Hepatocyte (in vitro differentiated cells): Measurements from ENCODE around the gene SPATA2L. TPM values are rescaled to one million over a fixed set of nuclear protein-coding genes. Genes with fewer than 3 reads are reported as not detected.
A peak's percentile ranks its signal among the peaks of the same experiment; 100 is the strongest.

Source experiments
- DNase-seq: peaks from one replicate; pipeline ENCODE4 v3.0.0-alpha.2; 2016; ENCODE audit warnings: low spot score
- H2AFZ ChIP-seq: fragments of 200-600 bp; sonication (generic); 2 replicates; pipeline ENCODE4 v1.6.0; 2016; ENCODE audit warnings: antibody characterized with exemption, mild to moderate bottlenecking
- H3K27ac ChIP-seq: fragments of 200-600 bp; sonication (generic); 2 replicates; pipeline ENCODE4 v1.5.1; 2016; ENCODE audit warnings: mild to moderate bottlenecking
- H3K27me3 ChIP-seq: fragments of 200-600 bp; sonication (generic); 2 replicates; pipeline ENCODE4 v1.6.1; 2016
- H3K36me3 ChIP-seq: fragments of 200-600 bp; sonication (generic); replicated peaks from 2 replicates; pipeline ENCODE4 v1.5.1; 2016; ENCODE audit warnings: low read depth; ENCODE audit not compliant: insufficient read depth
- H3K4me1 ChIP-seq: fragments of 200-600 bp; sonication (generic); 2 replicates; pipeline ENCODE4 v1.5.1; 2016; ENCODE audit warnings: mild to moderate bottlenecking, moderate library complexity; ENCODE audit not compliant: insufficient read depth
- H3K4me2 ChIP-seq: fragments of 200-600 bp; sonication (generic); 2 replicates; pipeline ENCODE4 v1.6.0; 2016
- H3K4me3 ChIP-seq: fragments of 200-600 bp; sonication (generic); 2 replicates; pipeline ENCODE4 v1.5.1; 2016; ENCODE audit warnings: mild to moderate bottlenecking
- H3K79me2 ChIP-seq: fragments of 200-600 bp; sonication (generic); 2 replicates; pipeline ENCODE4 v1.6.0; 2017; ENCODE audit warnings: mild to moderate bottlenecking
- H3K9me2 ChIP-seq: fragments of 200-600 bp; sonication (generic); replicated peaks from 2 replicates; pipeline ENCODE4 v1.6.0; 2017; ENCODE audit warnings: mild to moderate bottlenecking; ENCODE audit not compliant: insufficient read depth
- H3K9me3 ChIP-seq: fragments of 200-600 bp; sonication (generic); 2 replicates; pipeline ENCODE4 v1.5.1; 2016; ENCODE audit warnings: low read depth, mild to moderate bottlenecking
- H4K20me1 ChIP-seq: fragments of 200-600 bp; sonication (generic); 2 replicates; pipeline ENCODE4 v1.6.0; 2016; ENCODE audit warnings: mild to moderate bottlenecking; ENCODE audit not compliant: insufficient read depth, poor library complexity, severe bottlenecking
- EZH2 ChIP-seq: fragments of 200-600 bp; sonication (generic); IDR thresholded peaks from 2 replicates; pipeline ENCODE4 v1.6.1; 2016; ENCODE audit warnings: antibody characterized with exemption, mild to moderate bottlenecking, borderline replicate concordance
- EZH2phosphoT487 ChIP-seq: fragments of 200-600 bp; sonication (generic); IDR thresholded peaks from one replicate; pipeline ENCODE4 v1.6.1; 2018; ENCODE audit warnings: antibody characterized with exemption, mild to moderate bottlenecking, low read depth, moderate library complexity; ENCODE audit not compliant: unreplicated experiment, severe bottlenecking
- WGBS: methylation state at CpG from one replicate; pipeline ENCODE4 v1.1.6; 2016; ENCODE audit warnings: low lambda C conversion rate; ENCODE audit errors: missing lambda C conversion rate; 5-methylcytosine and 5-hydroxymethylcytosine counted together
- polyA plus RNA-seq: library from polyadenylated mRNA; unstranded; fragments of >200 nt; fragmentation: Nextera tagmentation; extraction: Ambion mirVana; gene quantifications from 2 replicates; pipeline ENCODE4 v1.2.1, GENCODE V29; 2016
- total RNA-seq: library from RNA; depleted of rRNA; stranded (reverse); fragments of >200 nt; gene quantifications from 2 replicates; pipeline ENCODE4 v1.2.3, GENCODE V29; 2014
- TF ChIP-seq, protein P1 (sequence below): fragments of 200-600 bp; sonication (generic); IDR thresholded peaks from 2 replicates; pipeline ENCODE4 v1.5.1; 2016; ENCODE audit warnings: antibody characterized with exemption, mild to moderate bottlenecking; ENCODE audit not compliant: poor library complexity

The SPATA2L gene
- total and polyA plus RNA-seq, 2 experiments from 2014 or later: 25.0 to 32.9 TPM

DNA sequence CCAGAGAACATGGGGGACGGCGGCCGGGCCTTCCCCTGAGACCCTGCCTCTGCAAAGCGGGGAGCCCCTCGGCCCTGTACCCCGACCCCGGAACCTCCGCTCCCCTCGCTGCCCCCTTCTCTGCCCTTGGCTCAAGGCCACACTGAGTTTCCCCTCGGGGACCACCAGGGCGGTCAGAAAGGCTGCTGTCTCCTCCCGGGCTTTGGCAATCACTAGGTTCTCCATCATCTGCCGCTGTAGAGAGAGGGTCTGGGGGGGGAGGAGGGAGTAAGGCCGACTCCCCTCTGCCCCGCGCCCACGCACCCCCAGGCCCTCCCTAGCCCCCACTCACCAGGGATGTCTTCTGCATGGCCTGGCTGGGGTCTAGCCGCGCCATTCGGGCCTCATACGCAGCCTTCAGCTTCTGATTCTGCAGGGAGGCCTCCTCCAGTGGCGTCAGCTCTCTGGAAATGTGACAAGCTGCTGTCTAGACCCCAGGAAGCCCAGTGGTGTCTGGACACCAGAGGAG is 10.8 kb upstream of the SPATA2L start:
- H3K4me1 ChIP-seq: peaks cover 4% of the 10 kb centered on the region
- DNase-seq: peak; percentile 17
- WGBS: 26% methylated on average over 12 of the region's 22 CpGs
- no peaks in the 10 kb centered on the region for H3K36me3 ChIP-seq
- no peaks in the 10 kb centered on the region for H3K9me2 ChIP-seq
- no peaks in the 10 kb centered on the region for H3K27me3 ChIP-seq
- H4K20me1 ChIP-seq: no peaks in the 10 kb centered on the region
- H3K9me3 ChIP-seq: no peaks in the 10 kb centered on the region
- H3K4me3 ChIP-seq: peak overlapping the region; percentile 23
- peak overlapping the region; percentile 35 for H2AFZ ChIP-seq
- H3K27ac ChIP-seq: no peak overlapping the region
- H3K79me2 ChIP-seq: no peaks in the 10 kb centered on the region
- TF ChIP-seq, protein P1, sequence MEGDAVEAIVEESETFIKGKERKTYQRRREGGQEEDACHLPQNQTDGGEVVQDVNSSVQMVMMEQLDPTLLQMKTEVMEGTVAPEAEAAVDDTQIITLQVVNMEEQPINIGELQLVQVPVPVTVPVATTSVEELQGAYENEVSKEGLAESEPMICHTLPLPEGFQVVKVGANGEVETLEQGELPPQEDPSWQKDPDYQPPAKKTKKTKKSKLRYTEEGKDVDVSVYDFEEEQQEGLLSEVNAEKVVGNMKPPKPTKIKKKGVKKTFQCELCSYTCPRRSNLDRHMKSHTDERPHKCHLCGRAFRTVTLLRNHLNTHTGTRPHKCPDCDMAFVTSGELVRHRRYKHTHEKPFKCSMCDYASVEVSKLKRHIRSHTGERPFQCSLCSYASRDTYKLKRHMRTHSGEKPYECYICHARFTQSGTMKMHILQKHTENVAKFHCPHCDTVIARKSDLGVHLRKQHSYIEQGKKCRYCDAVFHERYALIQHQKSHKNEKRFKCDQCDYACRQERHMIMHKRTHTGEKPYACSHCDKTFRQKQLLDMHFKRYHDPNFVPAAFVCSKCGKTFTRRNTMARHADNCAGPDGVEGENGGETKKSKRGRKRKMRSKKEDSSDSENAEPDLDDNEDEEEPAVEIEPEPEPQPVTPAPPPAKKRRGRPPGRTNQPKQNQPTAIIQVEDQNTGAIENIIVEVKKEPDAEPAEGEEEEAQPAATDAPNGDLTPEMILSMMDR: no peak
- TF ChIP-seq EZH2phosphoT487 (no peak), EZH2 (no peak)
- peak overlapping the region; percentile 90 for H3K4me2 ChIP-seq

DNA sequence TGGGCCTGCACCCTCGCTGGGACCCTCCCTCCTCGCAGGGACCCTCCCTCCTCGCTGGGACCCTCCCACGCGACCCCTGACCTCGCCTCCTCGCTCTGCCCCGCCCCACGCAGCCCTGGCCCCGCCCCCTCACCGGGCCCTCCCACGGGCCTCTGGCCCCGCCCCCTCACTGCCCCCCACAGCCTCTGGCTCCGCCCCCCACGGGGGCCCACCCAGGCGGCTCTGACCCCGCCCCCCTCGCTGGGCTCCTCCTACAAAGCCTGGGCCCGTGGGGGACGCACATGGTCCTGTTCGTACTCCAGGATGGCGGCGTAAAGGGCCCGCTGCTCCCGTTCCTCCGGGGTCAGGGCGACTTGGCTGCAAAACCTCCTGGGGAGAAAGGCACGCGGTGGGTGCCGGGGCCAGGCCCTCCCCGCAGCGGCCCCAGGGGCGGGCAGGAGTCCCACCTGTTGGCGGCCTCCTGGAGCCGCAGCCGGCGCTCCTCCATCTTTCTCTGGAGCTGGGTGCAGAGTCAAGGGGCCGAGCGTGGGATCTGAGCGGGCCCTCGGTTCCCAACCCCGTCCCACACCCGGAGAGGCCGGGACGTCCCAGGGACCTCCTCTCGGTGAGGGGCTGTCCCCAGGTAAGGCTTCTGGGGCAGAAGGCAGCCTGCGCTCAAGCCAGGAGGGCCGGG is 10.2 kb upstream of the SPATA2L start:
- WGBS: 15% methylated on average over 34 of the region's 48 CpGs
- TF ChIP-seq EZH2: no peak
- TF ChIP-seq, protein P1: no peak
- no peak for TF ChIP-seq EZH2phosphoT487
- Histone ChIP-seq H3K4me3 (peak overlapping the region; percentile 23), H4K20me1 (no peaks in the 10 kb centered on the region), H2AFZ (peak overlapping the region; percentile 35), H3K9me3 (no peaks in the 10 kb centered on the region), H3K4me1 (peaks cover 4% of the 10 kb centered on the region), H3K9me2 (no peaks in the 10 kb centered on the region), H3K27me3 (no peaks in the 10 kb centered on the region), H3K4me2 (peak overlapping the region; percentile 90), H3K36me3 (no peaks in the 10 kb centered on the region), H3K27ac (no peak overlapping the region), H3K79me2 (no peaks in the 10 kb centered on the region)
- peak; percentile 70 for DNase-seq

DNA sequence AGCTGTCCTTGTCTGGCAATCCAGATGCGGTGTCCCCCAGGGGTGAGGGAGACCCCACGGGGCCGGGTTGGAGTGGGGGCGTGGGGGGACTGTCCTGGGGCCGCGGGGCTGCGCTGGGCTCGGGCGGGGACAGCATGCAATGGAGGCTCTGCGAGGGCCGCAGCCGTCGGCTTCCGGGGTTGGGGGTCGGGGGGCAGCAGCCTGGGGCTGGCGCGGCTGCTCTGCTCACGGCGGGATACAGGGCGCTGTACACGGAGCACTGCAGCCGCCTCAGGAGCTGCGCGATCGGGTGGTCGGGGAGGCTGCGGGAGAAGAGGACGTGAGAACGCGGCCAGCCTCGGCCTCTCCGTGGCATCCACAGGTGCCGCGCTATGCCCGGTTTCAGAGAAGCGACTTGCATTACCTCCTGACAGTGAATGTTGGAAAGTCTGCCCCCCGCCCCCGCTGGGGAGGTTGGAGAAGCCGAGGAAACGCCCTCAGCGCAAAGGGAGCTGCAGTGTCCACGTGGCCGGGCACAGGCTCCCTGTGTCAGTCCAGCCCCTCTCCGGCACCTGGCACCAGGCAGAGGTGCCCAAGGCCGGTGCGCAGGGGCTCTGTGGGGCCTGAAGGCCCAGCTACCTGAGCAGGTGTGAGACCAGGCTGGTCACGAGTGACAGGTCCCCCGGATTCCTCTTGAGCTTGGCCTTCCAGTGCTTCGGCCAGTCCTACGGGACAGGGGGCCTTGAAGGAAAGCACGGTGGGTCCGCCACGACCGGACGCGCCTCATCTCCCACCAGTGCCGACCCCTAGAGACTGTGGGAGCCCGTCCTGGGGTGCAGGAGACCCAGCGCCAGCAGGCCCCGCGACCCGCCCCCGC is 9.4 kb upstream of the SPATA2L start:
- no peak for DNase-seq
- no peaks in the 10 kb centered on the region for H3K79me2 ChIP-seq
- no peaks in the 10 kb centered on the region for H3K36me3 ChIP-seq
- WGBS: 95% methylated on average over 38 of the region's 63 CpGs
- H3K4me3 ChIP-seq: no peak overlapping the region
- no peak overlapping the region for H3K4me2 ChIP-seq
- H2AFZ ChIP-seq: no peak overlapping the region
- peaks cover 4% of the 10 kb centered on the region for H3K4me1 ChIP-seq
- H4K20me1 ChIP-seq: no peaks in the 10 kb centered on the region
- H3K9me3 ChIP-seq: no peaks in the 10 kb centered on the region
- H3K27me3 ChIP-seq: no peaks in the 10 kb centered on the region
- H3K9me2 ChIP-seq: no peaks in the 10 kb centered on the region
- TF ChIP-seq, protein P1: no peak
- no peak for TF ChIP-seq EZH2
- TF ChIP-seq EZH2phosphoT487: no peak
- no peak overlapping the region for H3K27ac ChIP-seq
